SK-N-SH (cell line): ENCODE data around the gene NEURL1. TPM values are rescaled to one million over a fixed set of nuclear protein-coding genes. Genes with fewer than 3 reads are reported as not detected.
A peak's percentile ranks its signal among the peaks of the same experiment; 100 is the strongest.

ENCODE experiments used
- CTCF ChIA-PET: fragments of 300-600, 350-600 bp; formaldehyde crosslinking; extraction: SDS; loops from one replicate; lab custom pipeline; 2021; lab: Yijun Ruan, JAX
- POLR2A ChIA-PET: fragments of 350-600 bp; sonication (Branson Sonifier 250); formaldehyde crosslinking; extraction: SDS; loops from one replicate; lab custom pipeline; 2020; ENCODE audit warnings: antibody characterized with exemption, inconsistent platforms; lab: Yijun Ruan, JAX
- DNase-seq: peaks from one replicate; pipeline ENCODE4 v3.0.0; 2012
- H2AFZ ChIP-seq: fragments of 200-600 bp; sonication (generic); 2 replicates; pipeline ENCODE4 v1.8.1; 2016; ENCODE audit warnings: antibody characterized with exemption, mild to moderate bottlenecking, low read depth
- H3F3A ChIP-seq: fragments of 200-600 bp; sonication (generic); replicated peaks from 2 replicates; pipeline ENCODE3; 2016; ENCODE audit warnings: antibody characterized with exemption, mild to moderate bottlenecking; ENCODE audit not compliant: insufficient read depth
- H3K27ac ChIP-seq, 2 experiments: fragments of 200-500 bp in 1 of 2; fragments of 200-600 bp in 1 of 2; sonication (Bioruptor generic) in 1 of 2; sonication (generic), shearing (Covaris generic) in 1 of 2; 2 replicates each; pipeline versions ENCODE4 v1.5.1 to v1.6.1; 2014 to 2016; ENCODE audit warnings: low read depth in 2 of 2, inconsistent platforms in 1 of 2, low read length in 1 of 2, mild to moderate bottlenecking in 1 of 2, mixed read lengths in 1 of 2
- H3K27me3 ChIP-seq: fragments of 200-600 bp; sonication (generic), shearing (Covaris generic); 2 replicates; pipeline ENCODE4 v1.6.1; 2016; ENCODE audit warnings: mixed run types; ENCODE audit not compliant: insufficient read depth
- H3K36me3 ChIP-seq, 2 experiments: fragments of 200-500 bp in 1 of 2; fragments of 200-600 bp in 1 of 2; sonication (Bioruptor generic) in 1 of 2; sonication (generic) in 1 of 2; replicated peaks in 1 of 2; 2 replicates each; pipeline versions ENCODE3 to v1.5.1; 2014 to 2016; ENCODE audit warnings: low read length in 1 of 2, mild to moderate bottlenecking in 1 of 2; ENCODE audit not compliant: insufficient read depth in 2 of 2, control insufficient read depth in 1 of 2
- H3K4me1 ChIP-seq, 2 experiments: fragments of 200-500 bp in 1 of 2; fragments of 200-600 bp in 1 of 2; sonication (Bioruptor generic) in 1 of 2; sonication (generic), shearing (Covaris generic) in 1 of 2; 2 replicates each; pipeline versions ENCODE4 v1.5.1 to v1.6.1; 2014 to 2016; ENCODE audit warnings: low read depth in 1 of 2, low read length in 1 of 2, mixed run types in 1 of 2; ENCODE audit not compliant: insufficient read depth in 2 of 2, control insufficient read depth in 1 of 2
- H3K4me2 ChIP-seq: fragments of 200-600 bp; sonication (generic), shearing (Covaris generic); 2 replicates; pipeline ENCODE4 v1.6.1; 2017; ENCODE audit warnings: mixed run types
- H3K4me3 ChIP-seq, 2 experiments: fragments of 200-500 bp in 1 of 2; fragments of 200-600 bp in 1 of 2; sonication (Bioruptor generic) in 1 of 2; sonication (generic), shearing (Covaris generic) in 1 of 2; 2 replicates each; pipeline versions ENCODE4 v1.5.1 to v1.8.1; 2014 to 2016; ENCODE audit warnings: low read depth in 2 of 2, inconsistent platforms in 1 of 2, low read length in 1 of 2, mild to moderate bottlenecking in 1 of 2, mixed read lengths in 1 of 2, moderate library complexity in 1 of 2
- H3K79me2 ChIP-seq: fragments of 200-600 bp; sonication (generic); 2 replicates; pipeline ENCODE4 v1.8.1; 2017; ENCODE audit warnings: mild to moderate bottlenecking; ENCODE audit not compliant: insufficient read depth
- H3K9ac ChIP-seq: fragments of 200-600 bp; sonication (generic); 2 replicates; pipeline ENCODE4 v1.6.1; 2017; ENCODE audit warnings: mixed run types
- H3K9me2 ChIP-seq: fragments of 200-600 bp; sonication (generic); 2 replicates; pipeline ENCODE4 v1.6.1; 2017; ENCODE audit warnings: mixed run types
- H3K9me3 ChIP-seq: fragments of 200-600 bp; sonication (generic); 2 replicates; pipeline ENCODE4 v1.6.1; 2017; ENCODE audit warnings: mixed run types, mild to moderate bottlenecking, moderate library complexity
- H4K20me1 ChIP-seq: fragments of 200-600 bp; sonication (generic); 2 replicates; pipeline ENCODE4 v1.6.1; 2017; ENCODE audit warnings: mild to moderate bottlenecking, mixed run types; ENCODE audit not compliant: insufficient read depth
- FOSL2 ChIP-seq: IDR thresholded peaks from 2 replicates; pipeline ENCODE4 v1.4.0; 2012; ENCODE audit warnings: low read depth, mild to moderate bottlenecking, moderate library complexity, borderline replicate concordance
- FOXJ3 ChIP-seq: sonication (generic); formaldehyde crosslinking; IDR thresholded peaks from 2 replicates; pipeline ENCODE4 v1.5.1; 2020; ENCODE audit warnings: mild to moderate bottlenecking, missing genetic modification reagents
- NRF1 ChIP-seq: IDR thresholded peaks from 2 replicates; pipeline ENCODE4 v1.6.1; 2012; ENCODE audit warnings: low read depth, mild to moderate bottlenecking, low read length
- RFX5 ChIP-seq: IDR thresholded peaks from 2 replicates; pipeline ENCODE4 v1.6.1; 2012; ENCODE audit warnings: mild to moderate bottlenecking, improper control_type of control experiment, low read length
- TCF12 ChIP-seq: IDR thresholded peaks from 2 replicates; pipeline ENCODE4 v1.4.0; 2012
- TEAD4 ChIP-seq: IDR thresholded peaks from 2 replicates; pipeline ENCODE4 v1.4.0; 2012; ENCODE audit warnings: mild to moderate bottlenecking, borderline replicate concordance; ENCODE audit not compliant: insufficient read depth
- WGBS: methylation state at CpG from one replicate; pipeline ENCODE4 v1.1.6; 2017; ENCODE audit warnings: low lambda C conversion rate; 5-methylcytosine and 5-hydroxymethylcytosine counted together
- polyA plus RNA-seq, 3 experiments: library from polyadenylated mRNA; depleted of rRNA; stranded (reverse); fragments of >200 nt; gene quantifications; 2 replicates each; pipeline ENCODE4 v1.2.3, GENCODE V29; 2012
- TF ChIP-seq, protein P1 (sequence below): fragments of 150-350 bp; IDR thresholded peaks from 2 replicates; pipeline ENCODE4 v1.6.1; 2017; ENCODE audit warnings: antibody characterized with exemption, low read length, low read depth, borderline replicate concordance
- TF ChIP-seq, protein P2 (sequence below): fragments of 200-600 bp; sonication (generic); IDR thresholded peaks from 2 replicates; pipeline ENCODE4 v1.6.1; 2017; ENCODE audit warnings: antibody characterized with exemption, mild to moderate bottlenecking, moderate library complexity
- TF ChIP-seq, protein P3 (sequence below): IDR thresholded peaks from 2 replicates; pipeline ENCODE4 v1.4.0; 2012; ENCODE audit warnings: low read depth

The NEURL1 gene
- polyA plus RNA-seq, 1 of the 3 experiments (the other 2 are of a cell fraction) = 0.05 TPM

DNA sequence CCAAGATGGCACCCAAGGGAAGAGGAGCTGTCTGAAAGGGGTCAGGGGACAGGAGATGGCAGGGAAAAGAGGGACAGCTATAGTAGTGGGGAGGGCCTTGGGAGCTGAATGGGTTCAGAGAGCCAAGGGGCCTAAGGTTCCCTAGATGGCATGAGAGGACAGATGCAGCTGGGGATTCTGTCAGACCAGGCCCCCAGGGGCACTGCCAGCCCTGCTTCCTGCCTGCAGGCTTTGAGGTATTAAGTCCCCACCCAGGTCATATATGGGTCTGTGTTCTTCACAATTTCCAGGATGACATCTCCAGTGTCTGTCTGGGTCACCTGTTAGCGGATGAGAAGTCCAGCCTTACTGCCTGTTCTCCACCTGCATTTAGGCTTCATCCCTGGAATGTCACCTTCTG lies 56.7 kb downstream of the NEURL1 start (continued):
- TF ChIP-seq, protein P1, sequence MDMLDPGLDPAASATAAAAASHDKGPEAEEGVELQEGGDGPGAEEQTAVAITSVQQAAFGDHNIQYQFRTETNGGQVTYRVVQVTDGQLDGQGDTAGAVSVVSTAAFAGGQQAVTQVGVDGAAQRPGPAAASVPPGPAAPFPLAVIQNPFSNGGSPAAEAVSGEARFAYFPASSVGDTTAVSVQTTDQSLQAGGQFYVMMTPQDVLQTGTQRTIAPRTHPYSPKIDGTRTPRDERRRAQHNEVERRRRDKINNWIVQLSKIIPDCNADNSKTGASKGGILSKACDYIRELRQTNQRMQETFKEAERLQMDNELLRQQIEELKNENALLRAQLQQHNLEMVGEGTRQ = no peak
- TF ChIP-seq FOSL2 (no peak), NRF1 (no peak), TCF12 (no peak), TEAD4 (no peak)
- TF ChIP-seq, protein P2, sequence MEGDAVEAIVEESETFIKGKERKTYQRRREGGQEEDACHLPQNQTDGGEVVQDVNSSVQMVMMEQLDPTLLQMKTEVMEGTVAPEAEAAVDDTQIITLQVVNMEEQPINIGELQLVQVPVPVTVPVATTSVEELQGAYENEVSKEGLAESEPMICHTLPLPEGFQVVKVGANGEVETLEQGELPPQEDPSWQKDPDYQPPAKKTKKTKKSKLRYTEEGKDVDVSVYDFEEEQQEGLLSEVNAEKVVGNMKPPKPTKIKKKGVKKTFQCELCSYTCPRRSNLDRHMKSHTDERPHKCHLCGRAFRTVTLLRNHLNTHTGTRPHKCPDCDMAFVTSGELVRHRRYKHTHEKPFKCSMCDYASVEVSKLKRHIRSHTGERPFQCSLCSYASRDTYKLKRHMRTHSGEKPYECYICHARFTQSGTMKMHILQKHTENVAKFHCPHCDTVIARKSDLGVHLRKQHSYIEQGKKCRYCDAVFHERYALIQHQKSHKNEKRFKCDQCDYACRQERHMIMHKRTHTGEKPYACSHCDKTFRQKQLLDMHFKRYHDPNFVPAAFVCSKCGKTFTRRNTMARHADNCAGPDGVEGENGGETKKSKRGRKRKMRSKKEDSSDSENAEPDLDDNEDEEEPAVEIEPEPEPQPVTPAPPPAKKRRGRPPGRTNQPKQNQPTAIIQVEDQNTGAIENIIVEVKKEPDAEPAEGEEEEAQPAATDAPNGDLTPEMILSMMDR = no peak
- TF ChIP-seq, protein P3, sequence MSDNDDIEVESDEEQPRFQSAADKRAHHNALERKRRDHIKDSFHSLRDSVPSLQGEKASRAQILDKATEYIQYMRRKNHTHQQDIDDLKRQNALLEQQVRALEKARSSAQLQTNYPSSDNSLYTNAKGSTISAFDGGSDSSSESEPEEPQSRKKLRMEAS = no peak

DNA sequence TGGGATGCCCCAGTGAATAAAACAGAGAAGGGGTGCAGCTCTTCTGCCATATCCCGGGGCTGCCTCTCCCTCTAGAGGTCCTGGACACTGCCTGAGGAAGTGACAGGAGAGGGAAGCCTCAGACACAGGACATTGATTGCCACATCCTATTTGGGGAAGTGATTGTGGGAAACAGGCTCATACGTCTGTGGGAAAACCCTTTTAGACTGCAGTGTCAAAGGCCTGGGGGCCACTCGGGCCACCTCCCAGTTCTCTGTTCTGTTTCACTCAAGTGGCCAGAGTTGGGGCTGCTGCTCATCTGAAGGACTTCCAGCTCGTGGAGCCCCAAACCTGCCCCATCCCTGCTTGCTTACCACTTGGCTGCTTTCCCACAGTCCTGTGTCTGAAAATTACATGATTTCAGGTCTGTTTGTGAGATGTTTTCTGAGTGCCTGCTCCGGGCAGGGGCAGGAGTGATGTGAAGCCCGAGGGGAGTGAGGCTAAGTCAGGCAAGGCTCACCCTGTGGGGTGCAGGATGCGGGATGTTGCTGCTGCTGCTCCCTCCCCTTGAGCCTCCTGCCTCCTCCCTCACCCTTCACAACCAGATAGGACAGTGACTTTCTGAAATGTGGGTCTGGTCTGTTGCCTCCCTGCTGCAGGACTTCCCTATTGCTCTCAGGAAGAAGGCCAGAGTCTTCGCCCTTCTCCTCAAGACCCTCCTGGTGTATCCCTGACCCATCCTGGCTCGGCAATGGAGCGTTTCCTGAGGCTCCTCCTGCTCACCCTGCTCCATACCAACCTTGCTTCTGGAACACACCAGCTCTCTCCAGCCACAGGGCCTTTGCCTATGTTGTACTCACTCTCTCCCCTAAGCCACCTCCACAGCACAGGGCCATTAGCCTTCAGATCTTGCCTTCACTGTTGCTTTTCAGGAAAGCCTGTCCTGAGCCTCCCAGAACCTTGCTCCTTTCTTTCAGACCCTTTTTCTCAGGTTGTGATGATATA lies 58.4 kb downstream of the NEURL1 start:
- H3K4me1 ChIP-seq = peaks cover 0 to 67% of the 10 kb centered on the region in 2 experiments; a peak in 1 of 4 replicates
- DNase-seq = peak; percentile 66
- peaks cover 9% of the 10 kb centered on the region; the same call in 1 of the 2 replicates for H3K27me3 ChIP-seq
- no peaks in the 10 kb centered on the region for H4K20me1 ChIP-seq
- no peak overlapping the region for H3K9ac ChIP-seq
- H3K9me2 ChIP-seq = no peaks in the 10 kb centered on the region
- no peak overlapping the region for H2AFZ ChIP-seq
- no peak for TF ChIP-seq RFX5
- TF ChIP-seq FOXJ3 (CRISPR knock-in tag) = 0 out of 2 replicates have a peak, but pooled peaks have one; percentile 31
- H3K36me3 ChIP-seq = no peaks in the 10 kb centered on the region
- H3F3A ChIP-seq = no peaks in the 10 kb centered on the region
- ChIA-PET CTCF (interaction anchor here (1.0 to 3.5 kb wide), 4 partner anchors 9 to 58 kb away, joined by 3 to 21 read pairs (median 5); no protein-coding TSS in a partner anchor), POLR2A (interaction anchor here (0.8 kb wide), 1 partner anchor 8 kb away, joined by 3 read pairs; no protein-coding TSS in a partner anchor)
- no peaks in the 10 kb centered on the region for H3K79me2 ChIP-seq
- H3K27ac ChIP-seq = peak overlapping the region in 1 of 2 experiments; percentile 71; a peak in 2 of 4 replicates
- H3K4me3 ChIP-seq = no peak overlapping the region
- no peaks in the 10 kb centered on the region for H3K9me3 ChIP-seq
- no peak overlapping the region for H3K4me2 ChIP-seq
- WGBS = 48% methylated on average over 9 of the region's 10 CpGs
